NOMO-1 (cell line): ENCODE results near the gene ZFAND3.

Experiments used
- DNase-seq, 2 experiments: peaks; one replicate each; lab custom pipeline; 2025; ENCODE audit not compliant: unreplicated experiment in 2 of 2; lab: John Stamatoyannopoulos, UW

Gene ZFAND3

DNA sequence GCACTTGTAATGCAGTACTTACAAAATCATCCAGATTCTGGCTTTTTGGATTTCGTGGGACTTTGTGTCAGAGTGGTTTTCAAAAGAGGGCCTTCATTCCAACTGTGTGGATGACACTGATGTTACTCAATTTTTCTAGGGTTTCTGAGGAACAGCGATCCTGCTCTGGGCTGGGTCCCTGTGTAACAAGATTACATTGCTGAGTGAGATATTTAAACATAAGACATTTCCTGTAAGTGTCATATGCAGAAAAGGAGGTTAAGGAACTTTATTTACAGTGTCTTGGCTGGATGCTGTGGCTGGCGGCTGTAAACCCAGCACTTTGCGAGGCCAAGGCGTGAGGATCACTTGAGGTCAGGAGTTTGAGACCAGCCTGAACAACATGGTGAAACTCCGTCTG lies 6.7 kb downstream of the ZFAND3 start:
- no peak for DNase-seq

DNA sequence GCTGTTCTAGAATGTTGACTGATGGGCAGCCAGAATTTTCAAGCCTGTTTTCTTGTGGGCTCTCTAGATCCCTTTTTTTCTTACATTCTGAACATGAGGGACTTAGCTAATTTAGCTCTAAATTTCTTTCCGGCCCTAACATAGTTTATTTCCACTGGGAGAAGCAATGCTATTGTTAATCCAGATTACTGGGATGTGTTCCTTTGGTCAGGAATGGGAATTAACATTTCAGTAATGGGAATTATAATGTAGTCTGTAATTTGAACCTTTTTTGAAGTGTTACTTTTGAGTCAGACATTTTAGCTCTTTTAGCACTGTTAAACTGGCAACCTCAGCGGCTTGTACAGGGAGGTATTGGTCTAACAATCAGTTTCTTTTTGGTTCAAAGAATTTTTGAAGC lies 7.5 kb downstream of the ZFAND3 start:
- DNase-seq = no peak

DNA sequence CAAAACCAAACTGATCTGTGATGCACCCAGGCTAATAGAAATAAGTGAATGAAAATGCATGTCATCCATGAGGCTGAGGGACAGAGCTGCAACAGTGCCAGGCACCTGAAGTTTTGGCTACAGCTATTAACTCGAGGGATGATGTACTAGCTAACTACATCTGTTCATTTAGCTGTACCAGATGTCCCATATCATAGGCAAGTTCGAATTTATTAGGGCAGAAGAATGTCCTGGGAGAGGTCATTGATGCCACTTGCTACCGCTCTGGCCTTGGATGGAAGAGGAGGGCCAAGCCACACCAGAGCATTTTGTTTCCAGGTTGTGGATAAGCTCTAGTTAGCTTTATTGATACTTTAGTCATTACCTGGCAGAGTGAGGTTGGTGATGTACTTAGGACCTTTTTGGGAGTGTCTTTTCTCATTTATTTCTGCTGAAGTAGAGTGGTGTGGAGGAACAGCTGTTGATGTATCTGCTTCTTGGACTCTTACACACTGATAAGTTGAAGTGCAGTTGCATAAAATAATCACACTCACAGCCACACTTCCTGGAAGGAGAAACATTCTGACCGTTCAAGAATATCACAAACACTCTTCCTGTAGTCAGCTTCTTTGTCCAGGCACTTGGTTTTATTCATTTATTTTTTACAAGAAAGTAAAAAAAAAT lies 8.2 kb downstream of the ZFAND3 start:
- no peak for DNase-seq

GRCh38 chr6:37830225-37830624 lies 10.7 kb downstream of the ZFAND3 start:
- DNase-seq = no peak

DNA sequence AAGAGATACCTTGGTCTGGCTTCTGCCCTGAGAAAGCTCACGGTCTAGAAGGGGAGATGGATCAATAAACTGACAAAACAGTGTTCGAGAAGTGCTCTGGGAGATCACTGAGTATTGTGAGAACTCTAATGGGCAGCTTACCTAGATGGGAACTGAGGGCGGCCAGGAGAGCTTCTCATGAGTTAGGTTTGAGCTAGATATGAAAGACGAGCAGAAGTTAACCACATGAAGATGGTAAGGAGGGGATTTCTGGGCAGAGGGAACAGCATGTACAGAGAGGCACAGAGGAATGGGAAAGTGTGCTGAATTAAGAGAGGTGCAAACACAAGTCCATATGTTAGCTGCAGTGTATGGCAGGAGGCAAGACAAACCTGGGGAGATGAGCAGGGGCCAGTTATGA lies 11.9 kb downstream of the ZFAND3 start:
- DNase-seq = no peak

DNA sequence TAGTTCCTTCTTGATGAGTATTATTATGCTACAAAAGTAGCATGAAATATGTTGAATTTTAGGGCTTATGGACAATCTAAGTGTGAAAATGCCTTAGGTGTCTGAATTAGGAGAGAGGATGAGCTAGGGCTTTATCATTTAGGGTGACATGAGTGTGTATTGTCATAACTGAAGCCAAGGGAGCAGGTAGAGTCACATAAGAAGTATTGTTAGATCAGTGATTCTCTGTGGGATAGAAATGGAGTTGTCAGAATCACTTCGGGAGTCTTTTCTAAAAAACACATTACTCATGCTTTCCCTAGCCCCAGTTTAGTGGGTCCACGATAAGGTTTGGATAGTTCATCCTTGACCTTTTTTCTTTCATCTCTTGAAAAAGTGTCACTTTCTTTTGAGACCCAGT lies 16.4 kb downstream of the ZFAND3 start:
- no peak for DNase-seq

GRCh38 chr6:37838219-37838921 lies 18.8 kb downstream of the ZFAND3 start:
- peak in 1 of 2 experiments; percentile 51 for DNase-seq

DNA sequence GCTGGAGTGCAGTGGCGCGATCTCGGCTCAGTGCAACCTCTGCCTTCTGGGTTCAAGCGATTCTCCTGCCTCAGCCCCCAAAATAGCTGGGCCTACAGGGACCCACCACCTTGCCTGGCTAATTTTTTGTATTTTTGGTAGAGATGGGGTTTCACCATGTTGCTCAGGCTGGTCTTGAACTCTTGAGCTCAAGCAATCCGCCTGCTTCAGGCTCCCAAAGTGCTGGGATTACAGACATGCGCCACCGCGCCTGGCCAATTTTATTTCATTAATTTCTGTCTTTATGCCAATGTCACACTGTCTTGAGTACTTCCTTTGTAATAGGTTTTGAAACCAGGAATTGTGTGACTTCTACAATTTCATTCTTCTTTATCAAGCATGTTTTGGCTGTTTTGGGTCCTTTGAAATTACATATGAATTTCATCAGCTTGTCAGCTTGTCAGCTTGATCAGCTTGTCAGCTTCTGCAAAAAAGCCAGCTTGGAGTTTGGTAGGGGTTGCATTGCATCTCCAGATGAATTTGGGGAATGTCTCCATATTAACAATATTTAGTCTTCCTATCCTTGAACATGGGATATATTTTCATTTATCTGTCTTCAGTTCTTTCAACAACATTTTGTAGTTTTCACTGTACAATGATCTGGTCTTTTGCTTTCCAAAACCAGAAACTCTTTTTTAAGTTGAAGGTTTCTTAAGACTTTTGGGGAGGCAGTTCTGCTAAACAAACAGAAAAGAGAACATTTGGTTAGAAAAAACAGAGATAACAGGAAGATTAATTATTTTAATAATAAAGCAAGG lies 20.8 kb downstream of the ZFAND3 start:
- no peak for DNase-seq

DNA sequence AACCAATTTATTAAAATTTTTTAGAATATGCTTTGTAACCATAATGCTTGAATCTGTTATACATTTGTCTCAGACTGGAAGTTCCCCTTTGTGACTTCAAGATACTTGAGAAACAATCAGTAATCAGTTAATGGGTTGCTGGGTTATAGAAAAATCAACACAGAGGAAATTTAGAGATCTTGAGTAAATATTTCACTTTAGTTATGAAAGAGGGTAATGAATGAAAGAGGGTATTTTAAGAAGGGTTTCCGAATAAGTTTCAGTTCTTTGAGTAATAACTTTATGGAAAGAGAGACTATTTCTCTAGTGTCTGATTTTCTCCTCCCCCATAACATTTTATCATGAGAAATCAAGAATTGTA lies 21.4 kb downstream of the ZFAND3 start:
- peak in 1 of 2 experiments; percentile 58 for DNase-seq

DNA sequence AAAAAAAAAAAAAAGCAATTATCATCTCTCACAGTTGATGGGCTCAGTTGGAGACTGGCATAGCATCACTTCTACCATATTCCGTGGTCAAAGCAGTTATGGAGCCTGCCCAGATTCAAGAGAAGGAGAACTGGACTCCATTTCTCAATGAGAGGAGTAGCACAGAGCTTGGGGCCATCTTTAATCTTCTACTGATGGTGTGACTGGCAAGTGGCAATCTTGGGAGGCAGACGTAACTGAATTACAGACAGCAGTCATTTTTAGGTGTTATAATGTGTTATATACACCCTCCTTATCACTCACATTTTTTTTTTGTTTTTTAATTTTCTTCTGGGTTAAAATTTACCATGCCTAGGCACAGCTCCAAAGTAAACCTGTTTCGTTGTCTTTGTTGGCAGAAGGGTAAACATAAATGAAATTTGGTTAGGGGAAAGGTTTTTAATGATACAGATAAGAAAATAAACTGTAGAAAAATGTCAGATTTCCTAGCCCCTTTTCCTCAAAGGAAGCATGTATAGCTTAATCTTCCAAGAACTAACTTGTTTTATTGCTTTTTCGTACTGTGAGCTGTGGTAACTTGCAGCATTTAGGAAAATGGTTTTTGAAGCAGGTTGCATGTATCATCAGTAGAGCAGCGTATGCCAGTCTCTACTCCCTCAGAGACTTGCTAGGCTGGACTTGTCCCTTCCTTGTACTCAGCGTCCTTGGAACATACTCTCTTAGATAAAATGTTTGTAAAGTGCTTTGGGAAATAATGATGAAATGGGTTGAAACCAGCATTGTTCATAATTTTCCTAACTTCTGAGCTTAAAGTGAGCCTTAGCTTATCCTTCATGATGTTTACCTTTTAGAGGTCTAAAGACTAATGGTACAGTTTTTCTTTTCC lies 25.7 kb downstream of the ZFAND3 start:
- no peak for DNase-seq

DNA sequence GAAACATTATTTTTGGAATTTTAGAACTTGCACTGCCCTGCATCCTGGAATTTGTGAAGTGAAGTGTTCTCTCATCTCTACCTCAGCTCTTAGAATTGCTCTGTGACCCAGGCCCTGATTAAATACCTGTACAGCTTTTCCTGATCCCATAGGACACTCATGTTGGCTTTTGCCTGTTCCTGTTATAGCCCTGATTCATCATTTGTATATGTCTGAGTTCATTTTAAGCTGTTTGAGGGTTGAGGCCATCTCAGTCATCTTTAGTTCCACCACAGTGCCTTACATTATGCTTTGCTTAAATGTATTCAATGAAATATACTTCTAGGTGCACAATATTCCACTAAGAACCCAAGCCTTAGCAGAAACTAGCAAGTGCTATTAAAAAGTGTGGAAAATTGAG lies 26.4 kb downstream of the ZFAND3 start:
- no peak for DNase-seq

DNA sequence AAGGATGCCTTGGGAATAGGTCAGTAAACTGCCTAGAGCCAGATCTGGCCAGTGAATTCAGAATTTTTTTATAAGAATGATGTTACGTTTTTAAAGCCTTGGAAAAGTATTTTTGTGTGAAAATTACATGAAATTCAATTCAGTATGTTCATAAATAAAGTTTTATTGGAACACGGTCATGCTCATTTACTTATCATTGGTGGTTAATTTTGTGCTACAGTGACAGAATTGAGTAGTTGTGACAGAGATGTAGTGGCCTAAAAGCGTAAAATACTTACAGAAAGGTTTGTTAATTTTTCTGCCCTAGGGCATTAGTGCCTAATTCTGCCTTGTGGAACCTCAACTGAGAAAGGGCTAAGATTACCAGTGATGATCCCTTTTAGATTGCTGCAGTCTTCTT lies 28.2 kb downstream of the ZFAND3 start:
- no peak for DNase-seq

GRCh38 chr6:37848371-37848770 lies 28.8 kb downstream of the ZFAND3 start:
- DNase-seq = no peak

DNA sequence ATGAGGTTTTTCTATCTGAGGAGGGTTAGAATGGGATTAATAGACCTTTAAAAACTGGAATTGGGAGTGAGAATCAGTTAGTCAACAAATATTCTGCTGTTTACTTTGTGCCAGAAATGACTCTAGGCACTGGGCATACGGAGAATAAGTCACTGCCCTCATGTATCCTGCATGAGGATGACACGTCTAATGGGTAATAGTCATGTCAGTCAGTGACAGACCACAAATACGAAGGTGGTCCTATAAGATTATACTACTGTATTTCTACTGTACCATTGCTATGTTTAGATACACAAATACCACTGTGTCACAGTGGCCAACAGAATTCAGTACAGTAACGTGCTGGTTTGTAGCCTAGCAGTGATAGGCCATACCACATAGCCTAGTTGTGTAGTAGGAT lies 30.7 kb downstream of the ZFAND3 start:
- DNase-seq = no peak

- no peak for DNase-seq
Measured at GRCh38 chr6:37850728-37851285, 31.3 kb downstream of the ZFAND3 start.

DNA sequence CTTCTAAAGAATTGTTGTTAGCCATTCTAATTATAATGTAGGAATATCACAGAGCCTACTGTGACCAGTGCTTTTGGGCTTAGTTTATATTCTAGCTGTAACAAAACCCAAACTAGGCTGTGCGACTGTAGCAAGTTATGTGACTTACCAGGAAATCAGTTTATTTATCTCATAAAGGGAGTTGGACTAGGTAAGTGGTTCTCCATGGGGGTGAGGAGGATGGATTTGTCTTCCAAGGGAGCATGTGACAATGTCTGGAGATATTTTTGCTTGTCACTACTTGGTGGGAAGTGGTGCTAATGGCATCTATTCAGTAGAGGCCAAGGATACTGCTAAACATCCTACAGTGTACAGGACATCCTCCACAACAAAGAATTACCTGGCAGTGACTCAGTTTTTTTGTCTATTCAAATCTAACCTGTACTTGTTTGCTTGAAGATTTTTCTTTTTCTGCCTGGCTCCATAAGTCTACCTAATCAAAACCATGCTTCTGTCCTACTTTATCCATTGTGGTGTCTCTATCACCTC lies 32.5 kb downstream of the ZFAND3 start:
- no peak for DNase-seq

GRCh38 chr6:37856285-37856684 lies 36.8 kb downstream of the ZFAND3 start:
- no peak for DNase-seq

DNA sequence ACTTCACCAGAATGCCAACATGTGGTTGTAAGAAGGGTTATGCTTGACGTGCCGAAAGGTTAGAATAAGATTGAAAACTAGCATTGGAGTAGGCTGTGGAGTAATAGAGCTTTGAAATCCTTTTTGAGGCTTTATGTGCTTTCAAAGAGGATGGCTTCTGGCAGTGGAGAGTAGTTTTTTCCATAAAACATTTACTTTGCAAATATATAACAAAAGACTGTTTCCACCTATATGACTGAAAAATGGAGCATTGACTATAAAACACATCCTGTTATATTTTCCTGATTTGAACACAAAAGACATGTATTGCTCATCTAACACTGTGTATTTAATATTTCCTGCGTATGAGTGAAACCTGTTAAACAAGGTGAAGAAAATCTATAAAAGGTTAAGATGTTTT lies 38.8 kb downstream of the ZFAND3 start:
- DNase-seq = no peak

DNA sequence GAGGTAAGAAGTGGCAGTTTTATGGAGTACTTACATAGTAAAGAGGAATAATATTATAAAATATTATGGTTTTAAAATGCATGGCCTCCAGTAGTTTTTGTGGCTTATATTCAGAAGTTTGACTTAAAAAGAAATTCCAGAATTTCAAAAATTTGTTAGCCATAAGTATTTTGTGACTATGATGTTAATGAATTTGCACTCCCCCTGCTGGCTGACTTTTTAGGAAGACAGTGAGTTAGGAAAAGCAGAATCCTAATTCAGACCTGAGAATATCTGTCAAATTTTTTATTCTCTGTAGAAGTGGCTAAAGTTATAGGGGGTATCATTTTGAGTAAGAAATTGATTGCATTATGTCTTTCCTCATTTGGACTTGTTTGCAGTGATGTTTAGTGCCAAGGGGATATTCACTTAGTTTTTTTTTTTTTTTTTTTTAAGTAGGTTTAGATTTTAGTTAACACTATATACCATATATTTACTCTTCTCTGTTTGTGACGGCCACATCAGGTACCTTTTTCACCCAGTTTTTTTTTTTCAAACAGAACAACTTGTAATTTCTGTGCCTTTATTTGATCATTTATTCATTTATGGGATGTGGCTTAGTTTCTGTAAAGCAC lies 40.8 kb downstream of the ZFAND3 start:
- DNase-seq = peak in 1 of 2 experiments; percentile 38

DNA sequence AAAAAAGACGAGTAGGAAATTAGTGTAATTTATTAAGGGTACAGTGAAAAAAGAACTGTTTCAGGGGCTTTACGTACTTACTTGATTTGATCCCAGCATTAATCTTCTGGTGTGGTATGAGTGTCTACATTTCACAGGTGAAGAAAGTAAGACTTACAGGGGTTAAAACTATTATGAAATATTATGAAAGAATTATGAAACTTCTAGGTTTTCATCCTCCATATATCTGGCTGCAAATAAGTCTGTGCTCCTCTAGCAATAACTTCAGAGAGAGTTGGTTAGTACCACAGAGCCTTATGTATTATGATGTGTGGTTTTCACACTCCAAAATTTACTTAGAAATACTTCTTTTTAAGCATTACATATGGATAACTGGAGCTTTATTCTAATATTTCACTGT lies 41.9 kb downstream of the ZFAND3 start:
- peak in 1 of 2 experiments; percentile 11 for DNase-seq
